Activated CD4-positive, alpha-beta memory T cell treated with anti-CD3 and anti-CD28 coated beads, Interleukin-2, amount 10 ng/mL, durations not matched to agents 7 days and 5 days (primary cell): ENCODE measurements around the gene UBXN4. TPM values are rescaled to one million over a fixed set of nuclear protein-coding genes. Genes with fewer than 3 reads are reported as not detected.
"Not testable (repeated sequence)": the region's sequence is repeated elsewhere in the genome, so short reads cannot be mapped to it uniquely, and the experiment has no call there.

Experiments used
- CTCF ChIA-PET: fragments of 350-600 bp; sonication (Branson Sonifier 250); formaldehyde crosslinking; loops from one replicate; lab custom pipeline; 2021; ENCODE audit warnings: antibody characterized with exemption, inconsistent platforms; lab: Charles Lee
- POLR2A ChIA-PET: fragments of 350-600 bp; sonication (Branson Sonifier 250); formaldehyde crosslinking; loops from one replicate; lab custom pipeline; 2021; ENCODE audit warnings: antibody characterized with exemption; lab: Charles Lee
- DNase-seq: peaks from one replicate; pipeline ENCODE4 v3.0.0-alpha.2; 2020
- H3K27ac Mint-ChIP-seq: one replicate; pipeline ENCODE4 v1.8.0; 2021; ENCODE audit warnings: mild to moderate bottlenecking, mixed read lengths
- H3K27me3 Mint-ChIP-seq: one replicate; pipeline ENCODE4 v1.8.0; 2021; ENCODE audit warnings: mixed read lengths
- H3K36me3 Mint-ChIP-seq: one replicate; pipeline ENCODE4 v1.8.0; 2021; ENCODE audit warnings: low read depth, mixed read lengths
- H3K4me1 Mint-ChIP-seq: one replicate; pipeline ENCODE4 v1.8.0; 2021; ENCODE audit warnings: mixed read lengths
- H3K4me3 Mint-ChIP-seq: one replicate; pipeline ENCODE4 v1.8.0; 2021; ENCODE audit warnings: mild to moderate bottlenecking, mixed read lengths
- H3K9me3 Mint-ChIP-seq: one replicate; pipeline ENCODE4 v1.8.0; 2021; ENCODE audit warnings: mixed read lengths
- total RNA-seq, 2 experiments: library from RNA; stranded (reverse); gene quantifications; one replicate each; pipeline ENCODE4 v1.2.3, GENCODE V29; 2021

Gene UBXN4
- total RNA-seq, 2 experiments from 2014 or later, result 118 to 126 TPM

DNA sequence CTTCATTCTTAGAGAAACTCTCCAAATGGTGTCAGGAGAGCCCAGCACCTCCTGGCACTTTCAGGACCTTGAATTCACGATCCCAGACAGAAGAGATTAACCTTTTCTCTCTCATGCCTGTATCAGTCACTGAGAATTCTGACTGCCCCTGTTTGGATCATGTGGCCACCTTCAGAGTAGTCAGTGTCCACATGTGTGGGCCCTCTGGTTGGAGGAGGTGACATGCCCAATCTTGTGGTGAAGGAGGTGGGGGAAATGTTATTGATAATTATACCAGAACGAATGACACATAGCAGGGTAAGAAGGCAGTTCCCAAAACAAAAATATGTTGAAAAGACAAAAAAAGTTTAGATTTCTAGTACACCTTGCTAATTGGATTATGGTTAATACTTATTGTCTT lies 31.7 kb downstream of the UBXN4 start:
- DNase-seq, result no peak
- CTCF ChIA-PET, result interaction anchor here (1.0 to 1.2 kb wide), 2 partner anchors 24 to 25 kb away, joined by 3 read pairs; no protein-coding TSS in a partner anchor
- H3K27ac Mint-ChIP-seq, result no peak overlapping the region
- no peaks in the 10 kb centered on the region for H3K9me3 Mint-ChIP-seq
- H3K4me3 Mint-ChIP-seq, result no peak overlapping the region
- peaks cover 7% of the 10 kb centered on the region for H3K4me1 Mint-ChIP-seq
- H3K36me3 Mint-ChIP-seq, result peaks cover 79% of the 10 kb centered on the region
- POLR2A ChIA-PET, result interaction anchor here (0.7 kb wide), 1 partner anchor 24 kb away, joined by 3 read pairs; no protein-coding TSS in a partner anchor
- H3K27me3 Mint-ChIP-seq, result no peaks in the 10 kb centered on the region

DNA sequence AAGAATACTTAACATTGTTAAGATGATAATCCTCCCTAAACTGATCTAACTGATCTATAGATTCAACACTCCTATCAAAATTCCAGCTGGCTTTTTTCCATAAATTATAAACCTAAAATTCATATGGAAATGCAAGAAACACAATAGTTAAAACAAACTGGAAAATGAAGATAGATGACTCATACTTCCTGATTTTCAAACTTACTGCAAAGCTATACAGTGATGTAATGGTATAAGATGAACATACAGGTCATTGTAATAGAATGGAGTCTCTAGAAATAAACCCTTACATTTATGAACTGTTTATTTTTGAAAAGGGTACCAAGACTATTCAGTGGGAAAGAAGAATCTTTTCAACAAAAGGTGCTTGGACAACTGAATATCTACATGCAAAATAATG lies 32.3 kb downstream of the UBXN4 start:
- H3K27me3 Mint-ChIP-seq, result no peaks in the 10 kb centered on the region
- no peak overlapping the region for H3K27ac Mint-ChIP-seq
- H3K9me3 Mint-ChIP-seq, result no peaks in the 10 kb centered on the region
- peaks cover 82% of the 10 kb centered on the region for H3K36me3 Mint-ChIP-seq
- no peak overlapping the region for H3K4me3 Mint-ChIP-seq
- H3K4me1 Mint-ChIP-seq, result peaks cover 7% of the 10 kb centered on the region
- ChIA-PET POLR2A (no interaction called here), CTCF (interaction anchor here (1.0 kb wide), 1 partner anchor 24 kb away, joined by 3 read pairs; no protein-coding TSS in a partner anchor)
- DNase-seq, result no peak

DNA sequence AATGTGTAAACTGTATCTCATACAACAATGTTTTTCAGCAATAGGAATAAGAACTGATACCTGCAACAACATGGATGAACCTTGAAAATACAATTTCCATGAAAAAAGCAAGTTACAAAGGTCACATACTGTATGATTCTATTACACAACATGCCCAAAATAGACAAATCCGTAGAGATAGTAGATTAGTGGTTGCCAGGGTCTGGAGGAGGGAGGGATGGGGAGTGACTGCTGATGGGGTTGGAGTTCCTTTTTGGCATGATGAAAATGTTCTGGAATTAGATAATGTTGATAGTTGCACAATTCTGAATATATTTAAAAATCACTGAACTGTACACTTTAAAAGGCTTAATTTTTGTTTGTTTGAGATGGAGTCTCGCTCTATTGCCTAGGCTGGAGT lies 33.8 kb downstream of the UBXN4 start:
- H3K27ac Mint-ChIP-seq, result no peak overlapping the region
- peaks cover 7% of the 10 kb centered on the region for H3K4me1 Mint-ChIP-seq
- H3K9me3 Mint-ChIP-seq, result no peaks in the 10 kb centered on the region
- DNase-seq, result no peak
- H3K36me3 Mint-ChIP-seq, result peaks cover 78% of the 10 kb centered on the region
- H3K27me3 Mint-ChIP-seq, result no peaks in the 10 kb centered on the region
- POLR2A ChIA-PET, result interaction anchor here (0.9 kb wide), 1 partner anchor 33 kb away, joined by 3 read pairs; no protein-coding TSS in a partner anchor
- H3K4me3 Mint-ChIP-seq, result no peak overlapping the region
- CTCF ChIA-PET, result no interaction called here

DNA sequence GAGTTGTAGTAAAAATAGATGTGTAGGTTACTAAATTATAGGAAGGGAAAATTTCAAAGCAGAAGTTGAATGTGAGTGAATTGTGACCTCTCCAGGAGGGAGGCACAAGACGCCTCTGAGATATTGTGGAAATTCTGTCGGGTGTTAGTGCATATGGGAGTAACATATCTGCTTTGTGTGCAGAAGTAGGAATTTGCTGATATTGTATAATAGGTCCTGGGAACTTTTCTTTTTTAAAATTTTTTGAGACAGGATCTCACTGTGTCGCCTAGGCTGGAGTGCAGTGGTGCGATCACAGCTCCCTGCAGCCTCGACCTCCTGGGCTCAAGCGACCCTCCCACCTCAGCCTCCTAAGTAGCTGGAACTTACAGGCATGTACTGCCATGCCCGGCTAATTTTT lies 34.7 kb downstream of the UBXN4 start:
- Mint-ChIP-seq H3K27ac (no peak overlapping the region), H3K36me3 (peaks cover 79% of the 10 kb centered on the region), H3K9me3 (no peaks in the 10 kb centered on the region), H3K27me3 (no peaks in the 10 kb centered on the region), H3K4me1 (peaks cover 7% of the 10 kb centered on the region), H3K4me3 (no peak overlapping the region)
- no peak for DNase-seq
- ChIA-PET CTCF (no interaction called here), POLR2A (no interaction called here)

DNA sequence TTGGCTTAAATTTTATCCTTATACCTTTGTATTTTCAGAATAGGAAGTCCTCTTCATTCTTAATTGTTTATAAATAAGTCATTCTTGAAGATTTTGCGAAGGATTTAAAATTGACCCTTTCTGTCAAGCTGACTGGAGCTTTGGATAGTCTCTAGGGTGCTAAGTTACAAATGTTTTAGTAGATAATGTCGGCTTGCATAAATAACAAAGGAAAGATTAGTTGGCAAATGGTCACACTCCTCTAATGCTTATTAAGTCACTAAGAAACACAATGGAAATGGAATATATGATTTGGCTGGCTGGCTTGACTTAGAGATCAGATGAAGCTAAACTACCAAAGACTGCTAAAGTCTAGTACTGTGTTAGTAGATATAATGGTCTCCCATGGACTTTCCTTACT lies 40.6 kb downstream of the UBXN4 start:
- peaks cover 73% of the 10 kb centered on the region for H3K36me3 Mint-ChIP-seq
- DNase-seq, result no peak
- CTCF ChIA-PET, result interaction anchor here (0.6 to 0.7 kb wide), 2 partner anchors 16 to 62 kb away, joined by 3 to 4 read pairs; no protein-coding TSS in a partner anchor
- POLR2A ChIA-PET, result interaction anchor here (1.1 kb wide), 1 partner anchor 93 kb away, joined by 4 read pairs; no protein-coding TSS in a partner anchor
- no peaks in the 10 kb centered on the region for H3K9me3 Mint-ChIP-seq
- H3K27ac Mint-ChIP-seq, result no peak overlapping the region
- H3K4me1 Mint-ChIP-seq, result no peaks in the 10 kb centered on the region
- H3K27me3 Mint-ChIP-seq, result no peaks in the 10 kb centered on the region
- no peak overlapping the region for H3K4me3 Mint-ChIP-seq

DNA sequence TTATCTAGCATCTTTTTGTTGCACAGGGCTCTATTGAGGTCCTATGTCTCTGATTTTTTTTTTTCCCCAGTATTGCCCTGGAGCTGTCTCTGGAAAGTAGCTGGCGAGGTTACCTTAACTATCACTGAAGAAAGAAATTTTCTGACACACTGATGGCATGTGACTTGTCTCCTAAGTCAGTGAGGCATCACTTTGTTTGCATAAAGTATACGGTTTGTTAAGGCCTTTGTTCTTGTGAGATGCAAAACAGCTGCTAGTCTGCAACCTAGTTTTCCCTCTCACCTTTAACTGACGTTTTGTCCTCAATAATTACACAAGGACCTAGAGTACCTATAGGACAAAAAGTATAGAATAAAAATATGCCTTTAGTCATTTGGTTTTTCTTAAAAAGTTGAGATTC lies 41.8 kb downstream of the UBXN4 start:
- Mint-ChIP-seq H3K27ac (no peak overlapping the region), H3K4me3 (no peak overlapping the region), H3K4me1 (no peaks in the 10 kb centered on the region), H3K36me3 (peaks cover 67% of the 10 kb centered on the region), H3K27me3 (no peaks in the 10 kb centered on the region), H3K9me3 (no peaks in the 10 kb centered on the region)
- POLR2A ChIA-PET, result no interaction called here
- no peak for DNase-seq
- CTCF ChIA-PET, result interaction anchor here (0.6 to 3.4 kb wide), 2 partner anchors 15 to 130 kb away, joined by 3 to 39 read pairs; no protein-coding TSS in a partner anchor

DNA sequence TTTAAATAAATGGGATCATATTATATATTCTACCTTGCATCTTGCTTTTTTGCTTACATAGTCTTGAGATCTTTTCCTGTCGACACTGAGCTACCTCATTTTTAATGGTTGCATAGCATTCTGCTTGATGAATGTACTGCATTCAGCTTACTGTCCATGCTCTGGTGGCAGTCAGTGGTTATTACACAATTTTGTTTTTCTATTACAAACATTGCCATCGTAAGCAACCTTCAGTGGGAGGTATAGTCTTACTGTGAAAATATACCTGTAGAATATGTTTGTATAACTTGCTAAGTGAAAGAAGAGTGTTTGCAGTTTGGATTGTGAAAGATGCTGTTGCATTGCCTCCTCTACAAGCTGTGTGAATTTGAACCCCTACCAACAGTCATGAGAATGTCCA lies 43.4 kb downstream of the UBXN4 start:
- H3K27me3 Mint-ChIP-seq, result no peaks in the 10 kb centered on the region
- no peaks in the 10 kb centered on the region for H3K9me3 Mint-ChIP-seq
- DNase-seq, result no peak
- ChIA-PET CTCF (interaction anchor here (0.6 to 3.4 kb wide), 3 partner anchors 13 to 75 kb away, joined by 3 to 39 read pairs (median 3); no protein-coding TSS in a partner anchor), POLR2A (interaction anchor here (1.1 to 1.4 kb wide), 2 partner anchors 12 to 42 kb away, joined by 3 to 4 read pairs; no protein-coding TSS in a partner anchor)
- H3K27ac Mint-ChIP-seq, result no peak overlapping the region
- H3K36me3 Mint-ChIP-seq, result peaks cover 55% of the 10 kb centered on the region
- H3K4me1 Mint-ChIP-seq, result no peaks in the 10 kb centered on the region
- H3K4me3 Mint-ChIP-seq, result no peak overlapping the region

DNA sequence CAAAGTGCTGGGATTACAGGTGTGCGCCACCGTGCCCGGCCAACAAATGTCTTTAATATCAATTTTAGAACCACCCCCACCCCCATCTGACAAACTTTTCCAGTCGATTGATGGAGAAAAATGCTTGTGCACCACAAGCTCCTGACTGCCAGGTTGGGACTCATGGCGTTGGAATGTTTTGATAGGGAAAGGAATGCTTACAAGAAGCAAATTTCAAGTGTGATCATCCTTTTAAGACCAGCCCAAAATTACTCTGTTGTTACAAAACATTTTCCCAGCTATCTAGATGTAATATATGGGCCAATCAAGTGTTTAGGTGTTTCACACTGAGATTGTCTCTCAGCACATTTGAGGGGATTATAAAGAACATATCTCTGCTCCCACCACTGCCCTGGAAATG lies 45.2 kb downstream of the UBXN4 start:
- Mint-ChIP-seq H3K36me3 (peaks cover 37% of the 10 kb centered on the region), H3K27me3 (no peaks in the 10 kb centered on the region), H3K4me3 (no peak overlapping the region), H3K27ac (no peak overlapping the region), H3K4me1 (no peaks in the 10 kb centered on the region), H3K9me3 (no peaks in the 10 kb centered on the region)
- DNase-seq, result no peak
- ChIA-PET POLR2A (no interaction called here), CTCF (interaction anchor here (2.3 kb wide), 1 partner anchor 11 kb away, joined by 13 read pairs; no protein-coding TSS in a partner anchor)

DNA sequence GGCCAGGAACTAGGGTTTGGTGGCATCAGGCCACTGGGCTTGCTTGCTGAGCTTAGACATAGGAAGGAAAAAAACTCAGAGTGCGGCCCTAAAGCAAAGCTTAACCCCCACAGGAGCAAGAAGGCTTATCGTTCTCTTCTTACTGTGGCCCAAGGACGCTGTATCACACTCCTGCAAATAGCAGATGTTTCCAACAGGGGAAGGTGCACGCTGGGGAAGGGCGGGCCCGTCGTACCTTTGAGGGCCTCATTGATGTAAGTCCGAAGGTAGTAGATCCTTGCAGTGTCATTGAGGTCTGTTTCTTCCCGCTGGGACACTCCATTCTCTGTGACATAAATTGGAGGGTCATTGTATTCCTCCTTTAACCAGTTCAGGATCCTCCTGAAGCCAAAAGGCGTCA lies 48.8 kb downstream of the UBXN4 start:
- Mint-ChIP-seq H3K27me3 (no peaks in the 10 kb centered on the region), H3K4me1 (peaks cover 12% of the 10 kb centered on the region), H3K9me3 (no peaks in the 10 kb centered on the region), H3K27ac (no peak overlapping the region), H3K4me3 (no peak overlapping the region), H3K36me3 (peaks cover 7% of the 10 kb centered on the region)
- POLR2A ChIA-PET, result no interaction called here
- no peak for DNase-seq
- CTCF ChIA-PET, result interaction anchor here (0.6 kb wide), 1 partner anchor 49 kb away, joined by 4 read pairs; the partner anchor contains the start of gene UBXN4

DNA sequence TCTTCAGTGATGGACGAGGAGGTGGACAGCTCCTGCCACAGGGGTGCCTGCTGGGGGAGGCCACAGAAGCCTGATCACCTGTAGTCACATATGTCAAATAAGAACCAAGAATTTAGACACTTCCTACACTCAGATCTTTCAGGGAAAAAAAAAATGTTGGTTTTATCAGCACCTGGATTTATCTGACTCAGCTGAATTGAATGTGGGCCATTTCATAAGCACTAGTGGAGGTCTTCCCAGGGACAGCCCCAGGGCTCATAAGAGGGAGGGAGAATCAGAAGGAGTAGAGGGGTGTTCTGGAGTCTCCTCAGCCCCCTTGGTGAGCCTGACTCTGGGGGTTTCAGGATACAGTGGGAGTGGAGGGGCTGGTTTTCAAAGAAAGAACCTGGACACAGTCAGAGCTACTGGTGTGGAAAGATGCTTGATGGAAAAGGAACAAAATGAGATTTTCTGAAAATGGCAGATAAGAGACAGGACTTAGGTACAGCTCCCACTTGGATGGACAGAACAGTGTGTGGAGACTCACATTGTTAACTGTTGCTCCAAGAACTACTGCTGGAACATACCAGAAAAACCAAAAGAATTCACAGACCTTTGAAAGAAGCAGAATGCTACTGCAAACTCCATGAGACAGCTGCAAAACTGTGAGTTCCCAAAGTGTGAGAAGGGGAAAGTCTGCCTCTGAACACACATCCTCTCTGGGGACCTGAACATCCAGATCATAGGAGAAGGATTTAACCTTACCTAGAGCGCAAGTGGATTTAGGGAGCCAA lies 49.9 kb downstream of the UBXN4 start:
- no peak overlapping the region for H3K4me3 Mint-ChIP-seq
- peaks cover 12% of the 10 kb centered on the region for H3K4me1 Mint-ChIP-seq
- H3K9me3 Mint-ChIP-seq, result no peaks in the 10 kb centered on the region
- no peak for DNase-seq
- ChIA-PET POLR2A (interaction anchor here (1.5 kb wide), 1 partner anchor 12 kb away, joined by 4 read pairs; no protein-coding TSS in a partner anchor), CTCF (no interaction called here)
- H3K27ac Mint-ChIP-seq, result no peak overlapping the region
- no peaks in the 10 kb centered on the region for H3K27me3 Mint-ChIP-seq
- no peaks in the 10 kb centered on the region for H3K36me3 Mint-ChIP-seq

DNA sequence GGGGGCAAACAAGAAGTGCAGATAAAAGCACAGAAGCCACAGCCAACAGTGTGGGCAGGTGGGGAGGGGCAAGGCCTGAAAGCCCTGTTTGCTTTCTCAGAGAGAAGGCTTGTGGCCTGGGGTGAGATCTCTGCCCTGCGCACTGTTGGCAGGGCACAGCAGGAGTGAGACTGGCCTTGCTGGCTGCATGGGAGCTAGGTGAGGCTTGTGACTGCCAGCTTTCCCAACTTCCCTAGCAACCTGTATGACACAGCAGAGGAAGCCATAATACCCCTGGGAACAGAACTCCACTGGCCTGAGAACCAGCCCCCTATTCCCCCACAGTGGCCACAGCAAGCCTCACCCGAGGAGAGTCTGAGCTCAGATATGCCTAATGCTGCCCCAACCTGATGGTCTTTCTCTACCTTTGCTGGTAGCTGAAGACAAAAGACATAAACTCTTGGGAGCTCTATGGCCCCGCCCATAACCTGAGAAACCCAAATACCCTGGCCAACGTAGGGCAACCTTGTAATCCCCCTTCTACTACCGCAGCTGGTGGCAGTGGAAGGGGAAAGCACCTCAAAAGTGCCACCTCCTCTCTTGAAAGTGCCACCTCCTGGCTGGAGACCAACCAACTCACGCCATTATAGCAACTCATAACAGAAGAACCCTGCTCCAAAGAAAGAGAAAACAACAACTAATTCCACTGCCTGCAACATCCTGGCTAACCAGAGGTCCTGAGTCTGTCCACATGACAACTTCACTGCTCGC lies 50.9 kb downstream of the UBXN4 start:
- H3K4me3 Mint-ChIP-seq, result no peak overlapping the region
- POLR2A ChIA-PET, result interaction anchor here (1.5 kb wide), 1 partner anchor 11 kb away, joined by 4 read pairs; no protein-coding TSS in a partner anchor
- no peaks in the 10 kb centered on the region for H3K27me3 Mint-ChIP-seq
- no peaks in the 10 kb centered on the region for H3K9me3 Mint-ChIP-seq
- H3K4me1 Mint-ChIP-seq, result peaks cover 15% of the 10 kb centered on the region
- CTCF ChIA-PET, result no interaction called here
- DNase-seq, result no peak
- H3K27ac Mint-ChIP-seq, result no peak overlapping the region
- H3K36me3 Mint-ChIP-seq, result no peaks in the 10 kb centered on the region

DNA sequence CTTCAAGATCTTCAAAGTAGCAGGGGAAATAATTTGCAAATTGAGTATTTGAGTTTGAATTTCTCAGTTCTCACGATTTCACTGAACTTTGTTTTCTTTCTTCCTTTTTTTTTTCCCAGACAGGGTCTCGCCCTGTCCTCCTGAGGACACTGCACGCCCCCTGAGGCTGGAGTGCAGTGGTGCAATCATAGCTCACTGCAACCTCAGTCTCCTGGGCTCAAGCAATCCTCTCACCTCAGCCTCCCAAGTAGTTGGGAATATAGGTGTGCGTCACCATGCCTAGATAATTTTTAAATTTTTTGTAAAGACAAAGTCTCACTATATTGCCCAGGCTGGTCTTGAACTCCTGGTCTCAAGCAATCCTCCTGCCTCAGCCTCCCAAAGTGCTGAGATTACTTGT lies 54.0 kb downstream of the UBXN4 start:
- H3K4me3 Mint-ChIP-seq, H3K27ac Mint-ChIP-seq, H3K36me3 Mint-ChIP-seq, H3K27me3 Mint-ChIP-seq, H3K9me3 Mint-ChIP-seq, DNase-seq: not testable (repeated sequence)
- POLR2A ChIA-PET, result interaction anchor here (1.1 kb wide), 1 partner anchor 8 kb away, joined by 3 read pairs; no protein-coding TSS in a partner anchor
- H3K4me1 Mint-ChIP-seq, result peaks cover 15% of the 10 kb centered on the region
- CTCF ChIA-PET, result interaction anchor here (1.3 kb wide), 1 partner anchor 322 kb away, joined by 3 read pairs; no protein-coding TSS in a partner anchor
